ENCODE measurements around the gene JAZF1.

DNA sequence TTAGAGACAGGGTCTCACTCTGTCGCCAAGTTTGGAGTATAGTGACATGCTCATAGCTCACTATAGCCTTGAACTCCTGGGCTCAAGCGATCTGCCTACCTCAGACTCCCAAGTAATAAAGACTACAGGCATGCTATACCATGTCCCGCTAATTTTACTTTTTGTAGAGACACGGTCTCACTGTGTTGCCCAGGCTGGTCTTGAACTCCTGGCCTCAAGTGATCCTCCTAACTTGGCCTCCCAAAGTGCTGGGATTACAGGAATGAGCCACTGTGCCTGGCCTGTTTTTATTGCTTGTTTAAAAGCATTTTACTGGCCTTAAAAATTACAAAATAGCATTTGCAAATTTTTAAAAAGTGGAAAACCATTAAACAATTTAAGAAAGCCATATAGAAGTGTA lies 135.0 kb downstream of the JAZF1 start:
- TF ChIP-seq RAD21 (IDR thresholded peaks at IDR 0.05; ENCODE audit: low read depth), result no peak
- TF ChIP-seq, protein P1, sequence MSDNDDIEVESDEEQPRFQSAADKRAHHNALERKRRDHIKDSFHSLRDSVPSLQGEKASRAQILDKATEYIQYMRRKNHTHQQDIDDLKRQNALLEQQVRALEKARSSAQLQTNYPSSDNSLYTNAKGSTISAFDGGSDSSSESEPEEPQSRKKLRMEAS (IDR thresholded peaks at IDR 0.05), result no peak
- TF ChIP-seq, protein P2, sequence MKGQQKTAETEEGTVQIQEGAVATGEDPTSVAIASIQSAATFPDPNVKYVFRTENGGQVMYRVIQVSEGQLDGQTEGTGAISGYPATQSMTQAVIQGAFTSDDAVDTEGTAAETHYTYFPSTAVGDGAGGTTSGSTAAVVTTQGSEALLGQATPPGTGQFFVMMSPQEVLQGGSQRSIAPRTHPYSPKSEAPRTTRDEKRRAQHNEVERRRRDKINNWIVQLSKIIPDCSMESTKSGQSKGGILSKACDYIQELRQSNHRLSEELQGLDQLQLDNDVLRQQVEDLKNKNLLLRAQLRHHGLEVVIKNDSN (IDR thresholded peaks at IDR 0.05), result no peak
- TF ChIP-seq, protein P3, sequence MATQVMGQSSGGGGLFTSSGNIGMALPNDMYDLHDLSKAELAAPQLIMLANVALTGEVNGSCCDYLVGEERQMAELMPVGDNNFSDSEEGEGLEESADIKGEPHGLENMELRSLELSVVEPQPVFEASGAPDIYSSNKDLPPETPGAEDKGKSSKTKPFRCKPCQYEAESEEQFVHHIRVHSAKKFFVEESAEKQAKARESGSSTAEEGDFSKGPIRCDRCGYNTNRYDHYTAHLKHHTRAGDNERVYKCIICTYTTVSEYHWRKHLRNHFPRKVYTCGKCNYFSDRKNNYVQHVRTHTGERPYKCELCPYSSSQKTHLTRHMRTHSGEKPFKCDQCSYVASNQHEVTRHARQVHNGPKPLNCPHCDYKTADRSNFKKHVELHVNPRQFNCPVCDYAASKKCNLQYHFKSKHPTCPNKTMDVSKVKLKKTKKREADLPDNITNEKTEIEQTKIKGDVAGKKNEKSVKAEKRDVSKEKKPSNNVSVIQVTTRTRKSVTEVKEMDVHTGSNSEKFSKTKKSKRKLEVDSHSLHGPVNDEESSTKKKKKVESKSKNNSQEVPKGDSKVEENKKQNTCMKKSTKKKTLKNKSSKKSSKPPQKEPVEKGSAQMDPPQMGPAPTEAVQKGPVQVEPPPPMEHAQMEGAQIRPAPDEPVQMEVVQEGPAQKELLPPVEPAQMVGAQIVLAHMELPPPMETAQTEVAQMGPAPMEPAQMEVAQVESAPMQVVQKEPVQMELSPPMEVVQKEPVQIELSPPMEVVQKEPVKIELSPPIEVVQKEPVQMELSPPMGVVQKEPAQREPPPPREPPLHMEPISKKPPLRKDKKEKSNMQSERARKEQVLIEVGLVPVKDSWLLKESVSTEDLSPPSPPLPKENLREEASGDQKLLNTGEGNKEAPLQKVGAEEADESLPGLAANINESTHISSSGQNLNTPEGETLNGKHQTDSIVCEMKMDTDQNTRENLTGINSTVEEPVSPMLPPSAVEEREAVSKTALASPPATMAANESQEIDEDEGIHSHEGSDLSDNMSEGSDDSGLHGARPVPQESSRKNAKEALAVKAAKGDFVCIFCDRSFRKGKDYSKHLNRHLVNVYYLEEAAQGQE (IDR thresholded peaks at IDR 0.05; ENCODE audit: low read depth), result no peak
